Vagina (tissue), 2 donors: ENCODE measurements around the gene TENT4A. TPM values are rescaled to one million over a fixed set of nuclear protein-coding genes. Genes with fewer than 3 reads are reported as not detected.
"Not testable (repeated sequence)": the region's sequence is repeated elsewhere in the genome, so short reads cannot be mapped to it uniquely, and the experiment has no call there.

Source experiments
- DNase-seq, 2 donors: peaks; one replicate each; pipeline ENCODE4 v3.0.0-alpha.2; 2017; ENCODE audit errors: extremely low spot score in 2 of 2
- H3K27ac ChIP-seq: fragments of 200-600 bp; sonication (generic); one replicate; pipeline ENCODE4 v1.5.1; 2019
- H3K27me3 ChIP-seq: fragments of 200-600 bp; sonication (generic); one replicate; pipeline ENCODE4 v1.5.1; 2019
- H3K36me3 ChIP-seq, 2 donors: fragments of 200-600 bp; sonication (generic); one replicate each; pipeline ENCODE4 v1.5.1; 2017 to 2019
- H3K4me1 ChIP-seq: fragments of 200-600 bp; sonication (generic); one replicate; pipeline ENCODE4 v1.5.1; 2019
- H3K4me3 ChIP-seq, 2 donors: fragments of 200-600 bp; sonication (generic); 1 replicate in 1 of 2; 2 replicates in 1 of 2; pipeline ENCODE4 v1.5.1; 2016 to 2019
- H3K9me3 ChIP-seq: fragments of 200-600 bp; sonication (generic); one replicate; pipeline ENCODE4 v1.5.1; 2019
- CTCF ChIP-seq, 3 experiments: fragments of 450-650 bp in 2 of 3; fragments of 200-600 bp in 1 of 3; sonication (generic) in 1 of 3; IDR thresholded peaks; one replicate each; pipeline ENCODE4 v1.5.1; 2017 to 2019; ENCODE audit warnings: antibody characterized with exemption in 3 of 3, mild to moderate bottlenecking in 2 of 3, moderate library complexity in 2 of 3
- POLR2A ChIP-seq, 2 donors: fragments of 450-650 bp; IDR thresholded peaks; one replicate each; pipeline ENCODE4 v1.6.1; 2017; ENCODE audit warnings: antibody characterized with exemption in 2 of 2, mild to moderate bottlenecking in 2 of 2, moderate library complexity in 2 of 2
- POLR2AphosphoS5 ChIP-seq, 2 donors: sonication (generic); formaldehyde crosslinking; IDR thresholded peaks; one replicate each; pipeline ENCODE4 v1.9.0; 2017; ENCODE audit warnings: antibody characterized with exemption in 2 of 2, mild to moderate bottlenecking in 2 of 2, low read depth in 1 of 2; ENCODE audit not compliant: insufficient read depth in 1 of 2
- intact Hi-C: fragments of 100-400 bp; cut with DNase I; formaldehyde crosslinking; loops from one replicate; pipeline ENCODE4 v1.15.1; 2023
- total RNA-seq: library from RNA; depleted of rRNA; stranded (reverse); fragments of >200 nt; gene quantifications from one replicate; pipeline ENCODE4 v1.2.3, GENCODE V29; 2016

Gene TENT4A
- total RNA-seq, 1 donor from 2014 or later: 38.1 TPM

DNA sequence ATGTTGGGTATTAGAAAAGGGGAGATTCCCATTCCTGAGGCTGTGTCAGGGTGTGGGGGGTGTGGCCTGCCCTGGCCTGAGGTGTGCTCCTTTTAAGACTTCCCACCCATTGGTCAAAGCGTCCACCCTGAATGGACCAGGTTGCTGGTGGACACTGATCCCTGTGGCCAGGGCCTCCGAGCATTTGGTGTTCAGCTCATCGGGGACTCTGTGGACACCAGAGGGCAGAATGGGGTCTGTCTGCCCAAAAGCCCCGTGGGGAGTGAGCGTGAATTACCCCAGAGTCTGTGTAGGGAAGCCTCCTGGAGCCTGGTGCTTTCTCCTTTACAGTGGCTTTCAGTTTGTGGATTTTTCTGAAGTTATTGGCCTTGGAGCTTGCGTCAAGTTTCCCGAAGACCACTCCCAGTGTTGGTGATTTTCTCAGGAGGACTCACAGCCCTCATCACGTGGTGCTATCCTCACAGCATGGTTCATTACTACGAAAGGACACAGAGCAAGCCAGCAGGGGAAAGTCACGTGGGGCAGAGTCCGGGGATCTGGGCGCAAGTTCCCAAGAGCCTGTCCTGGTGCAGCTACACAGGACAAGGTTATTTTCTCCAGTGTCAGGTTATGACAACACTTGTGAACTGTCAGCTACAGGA lies 55.5 kb downstream of the TENT4A start:
- intact Hi-C loops: no loop called here
- H3K4me3 ChIP-seq: no peak overlapping the region
- no peaks in the 10 kb centered on the region for H3K27me3 ChIP-seq
- TF ChIP-seq POLR2AphosphoS5 (IDR thresholded peaks at IDR 0.05; ENCODE audit: insufficient read depth in 1 of 2, low read depth in 1 of 2) (no peak), CTCF (IDR thresholded peaks at IDR 0.05) (no peak), POLR2A (IDR thresholded peaks at IDR 0.05) (no peak)
- no peaks in the 10 kb centered on the region for H3K36me3 ChIP-seq
- no peaks in the 10 kb centered on the region for H3K9me3 ChIP-seq
- peaks cover 22% of the 10 kb centered on the region for H3K4me1 ChIP-seq
- DNase-seq: no peak
- no peak overlapping the region for H3K27ac ChIP-seq

- intact Hi-C loops: loop anchor here (5.0 kb wide), 1 partner anchor 486 kb away; no protein-coding TSS in a partner anchor
- DNase-seq: no peak
- H3K4me3 ChIP-seq: no peak overlapping the region
Measured at GRCh38 chr5:6770826-6771607, 57.8 kb downstream of the TENT4A start.

GRCh38 chr5:6772886-6773285 lies 59.7 kb downstream of the TENT4A start:
- Histone ChIP-seq H3K27ac (no peak overlapping the region), H3K9me3 (no peaks in the 10 kb centered on the region), H3K36me3 (no peaks in the 10 kb centered on the region), H3K4me1 (no peaks in the 10 kb centered on the region), H3K27me3 (no peaks in the 10 kb centered on the region), H3K4me3 (no peak overlapping the region)
- intact Hi-C loops: loop anchor here (5.0 kb wide), 1 partner anchor 484 kb away; no protein-coding TSS in a partner anchor
- no peak for DNase-seq
- no peak for TF ChIP-seq POLR2AphosphoS5 (IDR thresholded peaks at IDR 0.05; ENCODE audit: insufficient read depth in 1 of 2, low read depth in 1 of 2)
- no peak for TF ChIP-seq POLR2A (IDR thresholded peaks at IDR 0.05)
- no peak for TF ChIP-seq CTCF (IDR thresholded peaks at IDR 0.05)

More at GRCh38 chr5:6770826-6771607, 57.8 kb downstream of the TENT4A start:
- no peaks in the 10 kb centered on the region for H3K36me3 ChIP-seq
- no peaks in the 10 kb centered on the region for H3K27me3 ChIP-seq
- no peak overlapping the region for H3K27ac ChIP-seq
- no peaks in the 10 kb centered on the region for H3K9me3 ChIP-seq
- H3K4me1 ChIP-seq: peaks cover 14% of the 10 kb centered on the region
- TF ChIP-seq CTCF (IDR thresholded peaks at IDR 0.05) (no peak), POLR2AphosphoS5 (IDR thresholded peaks at IDR 0.05; ENCODE audit: insufficient read depth in 1 of 2, low read depth in 1 of 2) (no peak), POLR2A (IDR thresholded peaks at IDR 0.05) (no peak)

GRCh38 chr5:6773342-6774035 lies 60.3 kb downstream of the TENT4A start:
- intact Hi-C loops: loop anchor here (5.0 kb wide), 1 partner anchor 484 kb away; no protein-coding TSS in a partner anchor
- Histone ChIP-seq H3K36me3 (no peaks in the 10 kb centered on the region), H3K4me3 (no peak overlapping the region), H3K27me3 (no peaks in the 10 kb centered on the region), H3K27ac (no peak overlapping the region), H3K9me3 (no peaks in the 10 kb centered on the region), H3K4me1 (no peaks in the 10 kb centered on the region)
- TF ChIP-seq POLR2AphosphoS5 (IDR thresholded peaks at IDR 0.05; ENCODE audit: insufficient read depth in 1 of 2, low read depth in 1 of 2): no peak
- no peak for TF ChIP-seq POLR2A (IDR thresholded peaks at IDR 0.05)
- TF ChIP-seq CTCF (IDR thresholded peaks at IDR 0.05): no peak
- no peak for DNase-seq

GRCh38 chr5:6774207-6774606 lies 61.0 kb downstream of the TENT4A start:
- not testable (repeated sequence) for H3K4me1 ChIP-seq, H3K27ac ChIP-seq, H3K36me3 ChIP-seq, H3K4me3 ChIP-seq, H3K9me3 ChIP-seq, H3K27me3 ChIP-seq, DNase-seq
- intact Hi-C loops: loop anchor here (5.0 kb wide), 1 partner anchor 483 kb away; no protein-coding TSS in a partner anchor
